Hepatocyte (in vitro differentiated cells): Measurements from ENCODE around the gene ZNF417. TPM values are rescaled to one million over a fixed set of nuclear protein-coding genes. Genes with fewer than 3 reads are reported as not detected.

Source experiments
- DNase-seq: peaks from one replicate; pipeline ENCODE4 v3.0.0-alpha.2; 2016; ENCODE audit warnings: low spot score
- H2AFZ ChIP-seq: fragments of 200-600 bp; sonication (generic); 2 replicates; pipeline ENCODE4 v1.6.0; 2016; ENCODE audit warnings: antibody characterized with exemption, mild to moderate bottlenecking
- H3K27ac ChIP-seq: fragments of 200-600 bp; sonication (generic); 2 replicates; pipeline ENCODE4 v1.5.1; 2016; ENCODE audit warnings: mild to moderate bottlenecking
- H3K27me3 ChIP-seq: fragments of 200-600 bp; sonication (generic); 2 replicates; pipeline ENCODE4 v1.6.1; 2016
- H3K36me3 ChIP-seq: fragments of 200-600 bp; sonication (generic); replicated peaks from 2 replicates; pipeline ENCODE4 v1.5.1; 2016; ENCODE audit warnings: low read depth; ENCODE audit not compliant: insufficient read depth
- H3K4me1 ChIP-seq: fragments of 200-600 bp; sonication (generic); 2 replicates; pipeline ENCODE4 v1.5.1; 2016; ENCODE audit warnings: mild to moderate bottlenecking, moderate library complexity; ENCODE audit not compliant: insufficient read depth
- H3K4me2 ChIP-seq: fragments of 200-600 bp; sonication (generic); 2 replicates; pipeline ENCODE4 v1.6.0; 2016
- H3K4me3 ChIP-seq: fragments of 200-600 bp; sonication (generic); 2 replicates; pipeline ENCODE4 v1.5.1; 2016; ENCODE audit warnings: mild to moderate bottlenecking
- H3K79me2 ChIP-seq: fragments of 200-600 bp; sonication (generic); 2 replicates; pipeline ENCODE4 v1.6.0; 2017; ENCODE audit warnings: mild to moderate bottlenecking
- H3K9me2 ChIP-seq: fragments of 200-600 bp; sonication (generic); replicated peaks from 2 replicates; pipeline ENCODE4 v1.6.0; 2017; ENCODE audit warnings: mild to moderate bottlenecking; ENCODE audit not compliant: insufficient read depth
- H3K9me3 ChIP-seq: fragments of 200-600 bp; sonication (generic); 2 replicates; pipeline ENCODE4 v1.5.1; 2016; ENCODE audit warnings: low read depth, mild to moderate bottlenecking
- H4K20me1 ChIP-seq: fragments of 200-600 bp; sonication (generic); 2 replicates; pipeline ENCODE4 v1.6.0; 2016; ENCODE audit warnings: mild to moderate bottlenecking; ENCODE audit not compliant: insufficient read depth, poor library complexity, severe bottlenecking
- CTCF ChIP-seq: fragments of 200-600 bp; sonication (generic); IDR thresholded peaks from 2 replicates; pipeline ENCODE4 v1.5.1; 2016; ENCODE audit warnings: antibody characterized with exemption, mild to moderate bottlenecking; ENCODE audit not compliant: poor library complexity
- EZH2 ChIP-seq: fragments of 200-600 bp; sonication (generic); IDR thresholded peaks from 2 replicates; pipeline ENCODE4 v1.6.1; 2016; ENCODE audit warnings: antibody characterized with exemption, mild to moderate bottlenecking, borderline replicate concordance
- EZH2phosphoT487 ChIP-seq: fragments of 200-600 bp; sonication (generic); IDR thresholded peaks from one replicate; pipeline ENCODE4 v1.6.1; 2018; ENCODE audit warnings: antibody characterized with exemption, mild to moderate bottlenecking, low read depth, moderate library complexity; ENCODE audit not compliant: unreplicated experiment, severe bottlenecking
- WGBS: methylation state at CpG from one replicate; pipeline ENCODE4 v1.1.6; 2016; ENCODE audit warnings: low lambda C conversion rate; ENCODE audit errors: missing lambda C conversion rate; 5-methylcytosine and 5-hydroxymethylcytosine counted together
- polyA plus RNA-seq: library from polyadenylated mRNA; unstranded; fragments of >200 nt; fragmentation: Nextera tagmentation; extraction: Ambion mirVana; gene quantifications from 2 replicates; pipeline ENCODE4 v1.2.1, GENCODE V29; 2016
- total RNA-seq: library from RNA; depleted of rRNA; stranded (reverse); fragments of >200 nt; gene quantifications from 2 replicates; pipeline ENCODE4 v1.2.3, GENCODE V29; 2014

Gene ZNF417
- total and polyA plus RNA-seq, 2 experiments from 2014 or later, result 3.9 to 11.4 TPM

- Histone ChIP-seq H3K36me3 (peaks cover 4% of the 10 kb centered on the region), H3K9me2 (no peaks in the 10 kb centered on the region), H3K4me2 (peak within 1 kb of the TSS; percentile 90), H2AFZ (peak within 1 kb of the TSS; percentile 88), H4K20me1 (no peaks in the 10 kb centered on the region), H3K4me3 (peak within 1 kb of the TSS; percentile 74), H3K27ac (peak within 1 kb of the TSS; percentile 82), H3K4me1 (peaks cover 8% of the 10 kb centered on the region), H3K9me3 (no peaks in the 10 kb centered on the region), H3K79me2 (peaks cover 26% of the 10 kb centered on the region), H3K27me3 (no peaks in the 10 kb centered on the region)
- 2% methylated on average over 54 of the region's 54 CpGs for WGBS
- DNase-seq, result peak; percentile 86
- TF ChIP-seq EZH2phosphoT487, result no peak
- TF ChIP-seq CTCF, result no peak
- TF ChIP-seq EZH2, result no peak
These were observed 18.7 kb upstream of the ZNF417 start, which contains the start of gene ZNF418 for GRCh38 chr19:57934820-57935665. TSS of gene ZNF418 (minus strand) at chr19:57935402. CDS start at chr19:57933822, 1,580 bp downstream.

- WGBS, result 100% methylated on average over 4 of the region's 4 CpGs
- Histone ChIP-seq H3K36me3 (peaks cover 4% of the 10 kb centered on the region), H3K4me1 (no peaks in the 10 kb centered on the region), H3K9me2 (no peaks in the 10 kb centered on the region), H3K27ac (no peak overlapping the region), H3K79me2 (peaks cover 7% of the 10 kb centered on the region), H3K4me2 (no peak overlapping the region), H2AFZ (no peak overlapping the region), H3K27me3 (no peaks in the 10 kb centered on the region), H3K4me3 (no peak overlapping the region), H3K9me3 (peaks cover 12% of the 10 kb centered on the region), H4K20me1 (no peaks in the 10 kb centered on the region)
- TF ChIP-seq EZH2 (no peak), EZH2phosphoT487 (no peak), CTCF (no peak)
- no peak for DNase-seq
These were observed 11.2 kb upstream of the ZNF417 start for GRCh38 chr19:57927587-57927986.

- peaks cover 36% of the 10 kb centered on the region for H3K79me2 ChIP-seq
- H3K27ac ChIP-seq, result peak overlapping the region; percentile 28
- H3K4me1 ChIP-seq, result peaks cover 11% of the 10 kb centered on the region
- H3K9me2 ChIP-seq, result no peaks in the 10 kb centered on the region
- H2AFZ ChIP-seq, result no peak overlapping the region
- H3K9me3 ChIP-seq, result no peaks in the 10 kb centered on the region
- H3K4me2 ChIP-seq, result peak overlapping the region; percentile 91
- H3K36me3 ChIP-seq, result no peaks in the 10 kb centered on the region
- 46% methylated on average over 3 of the region's 3 CpGs for WGBS
- DNase-seq, result peak; percentile 47
- H4K20me1 ChIP-seq, result no peaks in the 10 kb centered on the region
- H3K27me3 ChIP-seq, result no peaks in the 10 kb centered on the region
- TF ChIP-seq CTCF, result no peak
- H3K4me3 ChIP-seq, result no peak overlapping the region
These were observed 1.9 kb downstream of the ZNF417 start for GRCh38 chr19:57914531-57914930.
